CD4-positive, alpha-beta T cell (primary cell): ENCODE measurements around the gene CEP112. TPM values are rescaled to one million over a fixed set of nuclear protein-coding genes. Genes with fewer than 3 reads are reported as not detected.

Experiments
- ATAC-seq: fragments of 200-7000 bp; cut with Tn5 transposase; one replicate; pipeline ENCODE4 v1.10.0; 2022; ENCODE audit warnings: mild to moderate bottlenecking; ENCODE audit not compliant: poor library complexity
- CTCF ChIA-PET: fragments of 350-600 bp; sonication (Branson Sonifier 250); formaldehyde crosslinking; loops from one replicate; lab custom pipeline; 2021; ENCODE audit warnings: antibody characterized with exemption, inconsistent platforms; lab: Charles Lee
- POLR2A ChIA-PET: fragments of 350-600 bp; sonication (Branson Sonifier 250); formaldehyde crosslinking; loops from one replicate; lab custom pipeline; 2021; ENCODE audit warnings: antibody characterized with exemption, inconsistent platforms; lab: Charles Lee
- DNase-seq, 14 experiments: peaks; one replicate each; pipeline ENCODE4 v3.0.0-alpha.2; 2013 to 2020; ENCODE audit warnings: mixed read lengths in 2 of 14
- H3K27ac ChIP-seq, 2 donors: one replicate each; pipeline versions ENCODE4 v1.5.1 to v1.7.0; 2013; ENCODE audit warnings: low read length in 2 of 2, low read depth in 1 of 2, mild to moderate bottlenecking in 1 of 2
- H3K27me3 ChIP-seq, 2 experiments: 1 replicate in 1 of 2; 2 replicates in 1 of 2; pipeline versions ENCODE4 v1.6.1 to v1.7.0; 2013; ENCODE audit warnings: low read length in 2 of 2, control low read depth in 1 of 2, mild to moderate bottlenecking in 1 of 2, moderate library complexity in 1 of 2; ENCODE audit not compliant: insufficient read depth in 2 of 2, control insufficient read depth in 1 of 2
- H3K36me3 ChIP-seq: one replicate; pipeline ENCODE4 v1.6.1; 2013; ENCODE audit warnings: low read length, control low read depth; ENCODE audit not compliant: insufficient read depth
- H3K4me1 ChIP-seq: one replicate; pipeline ENCODE4 v1.6.1; 2013; ENCODE audit warnings: low read length, control low read depth; ENCODE audit not compliant: insufficient read depth
- H3K4me3 ChIP-seq: one replicate; pipeline ENCODE4 v1.5.1; 2013; ENCODE audit warnings: mild to moderate bottlenecking, low read length, moderate library complexity
- H3K9me3 ChIP-seq, 2 experiments: 1 replicate in 1 of 2; 2 replicates in 1 of 2; pipeline versions ENCODE4 v1.6.1 to v1.7.0; 2013; ENCODE audit warnings: low read length in 2 of 2, mild to moderate bottlenecking in 2 of 2, control low read depth in 1 of 2, moderate library complexity in 1 of 2; ENCODE audit not compliant: control insufficient read depth in 1 of 2, insufficient read depth in 1 of 2
- H3K27ac Mint-ChIP-seq: one replicate; pipeline ENCODE4 v1.8.0; 2020; ENCODE audit warnings: mixed read lengths
- H3K27me3 Mint-ChIP-seq: one replicate; pipeline ENCODE4 v1.8.0; 2021; ENCODE audit warnings: mixed read lengths
- H3K36me3 Mint-ChIP-seq: one replicate; pipeline ENCODE4 v1.8.0; 2021; ENCODE audit warnings: low read depth, mixed read lengths
- H3K4me1 Mint-ChIP-seq: one replicate; pipeline ENCODE4 v1.8.0; 2021; ENCODE audit warnings: low read depth, mixed read lengths
- H3K4me3 Mint-ChIP-seq: one replicate; pipeline ENCODE4 v1.8.0; 2020; ENCODE audit warnings: mild to moderate bottlenecking, mixed read lengths
- H3K9me3 Mint-ChIP-seq: one replicate; pipeline ENCODE4 v1.8.0; 2020; ENCODE audit warnings: mixed read lengths
- CTCF ChIP-seq: fragments of 200-600 bp; IDR thresholded peaks from one replicate; pipeline ENCODE4 v1.8.0; 2022; ENCODE audit warnings: antibody characterized with exemption, mild to moderate bottlenecking
- intact Hi-C, 2 experiments: fragments of 100-400 bp; cut with DNase I in 1 of 2; cut with micrococcal nuclease in 1 of 2; formaldehyde crosslinking; loops; one replicate each; pipeline versions ENCODE4 v1.15.1 to v1.9.0; 2023 to 2025; cut with DNase I, micrococcal nuclease
- total RNA-seq, 174 experiments: library from RNA in 2 of 174; stranded (reverse) in 2 of 174; gene quantifications; one replicate each; pipeline ENCODE4 v1.2.3 and lab custom pipeline; 2021 to 2026

The CEP112 gene
- total RNA-seq, 2 experiments from 2014 or later = 1.6 to 2.2 TPM

- ChIA-PET CTCF (no interaction called here), POLR2A (no interaction called here)
- H3K4me1 Mint-ChIP-seq = peaks cover 14% of the 10 kb centered on the region
- no peak overlapping the region for H3K27ac Mint-ChIP-seq
- peaks cover 22% of the 10 kb centered on the region for H3K9me3 Mint-ChIP-seq
- ATAC-seq (no peak), DNase-seq (no peak)
- no peaks in the 10 kb centered on the region for H3K27me3 Mint-ChIP-seq
- no peak overlapping the region for H3K4me3 Mint-ChIP-seq
- Histone ChIP-seq H3K27me3 (no peaks in the 10 kb centered on the region), H3K27ac (no peak overlapping the region), H3K4me1 (peaks cover 4% of the 10 kb centered on the region), H3K36me3 (no peaks in the 10 kb centered on the region), H3K9me3 (peaks cover 0 to 7% of the 10 kb centered on the region in 2 experiments), H3K4me3 (no peak overlapping the region)
- no peaks in the 10 kb centered on the region for H3K36me3 Mint-ChIP-seq
- intact Hi-C loops = no loop called here
- no peak for TF ChIP-seq CTCF
Observed at GRCh38 chr17:65913326-65913850, 278.5 kb downstream of the CEP112 start.

- peaks cover 4% of the 10 kb centered on the region for H3K4me1 ChIP-seq
- no peaks in the 10 kb centered on the region for H3K27me3 ChIP-seq
- H3K4me3 Mint-ChIP-seq = no peak overlapping the region
- no peaks in the 10 kb centered on the region for H3K36me3 ChIP-seq
- no peak overlapping the region for H3K4me3 ChIP-seq
- H3K9me3 ChIP-seq = peaks cover 0 to 7% of the 10 kb centered on the region in 2 experiments
- peaks cover 22% of the 10 kb centered on the region for H3K9me3 Mint-ChIP-seq
- H3K4me1 Mint-ChIP-seq = peaks cover 13% of the 10 kb centered on the region
- TF ChIP-seq CTCF = no peak
- ChIA-PET CTCF (no interaction called here), POLR2A (no interaction called here)
- no peak overlapping the region for H3K27ac ChIP-seq
- no peak overlapping the region for H3K27ac Mint-ChIP-seq
- H3K27me3 Mint-ChIP-seq = no peaks in the 10 kb centered on the region
- no peak for DNase-seq
- intact Hi-C loops = no loop called here
- H3K36me3 Mint-ChIP-seq = no peaks in the 10 kb centered on the region
- no peak for ATAC-seq
Observed at GRCh38 chr17:65910836-65911235, 281.1 kb downstream of the CEP112 start.

- H3K9me3 Mint-ChIP-seq = no peaks in the 10 kb centered on the region
- no peaks in the 10 kb centered on the region for H3K4me1 Mint-ChIP-seq
- no peak for DNase-seq
- no peak overlapping the region for H3K27ac Mint-ChIP-seq
- no peaks in the 10 kb centered on the region for H3K27me3 Mint-ChIP-seq
- Histone ChIP-seq H3K4me3 (no peak overlapping the region), H3K4me1 (no peaks in the 10 kb centered on the region), H3K27ac (no peak overlapping the region), H3K9me3 (no peaks in the 10 kb centered on the region), H3K27me3 (no peaks in the 10 kb centered on the region), H3K36me3 (no peaks in the 10 kb centered on the region)
- no peak overlapping the region for H3K4me3 Mint-ChIP-seq
- POLR2A ChIA-PET = no interaction called here
- intact Hi-C loops = no loop called here
- ATAC-seq = no peak
- H3K36me3 Mint-ChIP-seq = no peaks in the 10 kb centered on the region
- CTCF ChIA-PET = no interaction called here
- TF ChIP-seq CTCF = no peak
Observed at GRCh38 chr17:65902831-65903522, 289.0 kb downstream of the CEP112 start.
